GM03348 (cell line): ENCODE measurements around the gene LAMC3.

Source experiments
- DNase-seq: peaks from one replicate; pipeline ENCODE4 v3.0.0; 2012; ENCODE audit warnings: low spot score

LAMC3 gene

GRCh38 chr9:131046581-131047202 lies 37.7 kb downstream of the LAMC3 start:
- peak; percentile 93 for DNase-seq

- no peak for DNase-seq
These were observed 39.4 kb downstream of the LAMC3 start for GRCh38 chr9:131048332-131048731.

GRCh38 chr9:131048820-131049219 lies 39.8 kb downstream of the LAMC3 start:
- DNase-seq: no peak

- no peak for DNase-seq
These were observed 41.1 kb downstream of the LAMC3 start for GRCh38 chr9:131049829-131050715.

GRCh38 chr9:131050831-131051230 lies 41.9 kb downstream of the LAMC3 start:
- no peak for DNase-seq

DNA sequence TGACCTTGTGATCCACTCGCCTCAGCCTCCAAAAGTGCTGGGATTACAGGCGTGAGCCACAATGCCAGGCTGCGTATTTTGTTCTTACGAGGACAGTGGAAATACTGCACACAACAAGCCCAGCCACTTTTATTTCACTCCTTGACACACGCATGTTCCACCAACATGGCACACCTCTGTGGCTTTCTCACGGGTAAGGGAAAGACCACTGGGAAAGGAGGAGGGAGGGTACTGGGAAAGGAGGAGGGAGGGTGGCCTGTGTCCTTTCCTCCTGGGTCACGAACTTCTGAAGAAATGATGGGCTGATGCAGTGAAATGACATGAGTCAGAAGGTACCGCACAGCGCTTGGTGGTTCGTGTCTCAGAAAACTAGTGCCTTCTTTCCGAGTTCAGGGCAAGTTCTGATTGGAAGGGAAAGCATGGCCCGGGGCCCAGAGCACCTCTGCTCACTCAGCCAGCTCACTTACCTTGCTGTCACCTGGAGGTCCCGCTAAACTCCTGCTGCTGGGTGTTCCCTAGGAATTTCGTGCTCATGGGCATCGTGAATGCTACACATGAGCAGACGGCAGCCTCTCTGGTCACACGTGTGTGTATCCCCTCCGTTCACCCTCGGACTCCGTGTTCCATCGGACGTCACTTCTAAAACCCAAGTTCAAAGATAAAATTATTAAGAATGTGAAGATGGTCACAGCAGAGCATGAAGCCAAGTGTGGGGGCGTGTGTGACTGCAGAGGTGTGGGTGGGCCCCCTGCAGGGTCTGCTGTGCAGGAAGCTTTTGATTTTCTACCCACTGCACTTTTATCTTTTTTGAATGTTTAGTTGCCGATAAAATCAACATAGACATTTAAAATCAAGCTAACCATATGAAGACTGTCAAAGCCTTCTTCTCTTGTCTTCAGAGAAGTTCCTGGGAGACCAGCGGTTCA lies 42.9 kb downstream of the LAMC3 start:
- DNase-seq: no peak

DNA sequence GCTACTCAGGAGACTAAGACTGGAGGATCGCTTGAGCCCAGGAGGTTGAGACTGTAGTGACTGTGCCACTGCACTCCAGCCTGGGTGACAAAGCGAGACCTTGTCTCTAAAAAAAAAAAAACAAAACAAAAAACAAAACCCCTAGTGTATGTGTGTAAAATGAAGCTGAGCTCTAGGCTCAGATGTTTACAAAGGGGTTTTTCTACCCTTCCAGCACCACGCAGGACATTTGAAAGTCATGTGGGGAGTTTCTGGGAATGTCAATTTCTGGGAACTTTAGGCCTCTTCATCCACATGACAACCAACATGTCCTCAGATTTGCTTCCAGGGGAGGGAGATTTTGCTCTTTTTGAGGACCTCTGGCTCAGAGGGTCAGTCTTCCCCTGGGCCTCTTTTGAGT lies 44.9 kb downstream of the LAMC3 start:
- DNase-seq: no peak

- no peak for DNase-seq
These were observed 48.0 kb downstream of the LAMC3 start for GRCh38 chr9:131056781-131057506.

GRCh38 chr9:131060900-131061630 lies 52.1 kb downstream of the LAMC3 start:
- DNase-seq: no peak

- no peak for DNase-seq
These were observed 54.0 kb downstream of the LAMC3 start for GRCh38 chr9:131062969-131063368.

DNA sequence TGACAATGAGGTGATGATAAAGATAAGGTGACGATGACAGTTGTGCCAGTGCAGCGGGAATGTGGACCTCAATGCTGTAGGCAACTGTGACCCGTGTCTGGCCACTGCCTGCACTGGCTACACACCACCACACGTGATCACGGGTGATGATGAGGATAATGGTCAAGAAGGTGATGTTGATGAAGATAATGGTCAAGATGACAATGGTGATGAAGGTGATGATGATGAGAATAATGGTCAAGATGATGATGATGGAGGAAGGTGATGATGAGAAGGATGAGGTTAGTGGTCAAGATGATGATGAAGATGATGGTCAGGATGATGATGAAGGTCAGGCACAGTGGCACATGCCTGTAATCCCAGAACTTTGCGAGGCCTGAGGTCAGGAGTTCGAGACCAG lies 56.6 kb downstream of the LAMC3 start:
- DNase-seq: no peak

- DNase-seq: no peak
These were observed 58.7 kb downstream of the LAMC3 start for GRCh38 chr9:131067625-131068024.

- no peak for DNase-seq
These were observed 59.3 kb downstream of the LAMC3 start for GRCh38 chr9:131068076-131068816.

DNA sequence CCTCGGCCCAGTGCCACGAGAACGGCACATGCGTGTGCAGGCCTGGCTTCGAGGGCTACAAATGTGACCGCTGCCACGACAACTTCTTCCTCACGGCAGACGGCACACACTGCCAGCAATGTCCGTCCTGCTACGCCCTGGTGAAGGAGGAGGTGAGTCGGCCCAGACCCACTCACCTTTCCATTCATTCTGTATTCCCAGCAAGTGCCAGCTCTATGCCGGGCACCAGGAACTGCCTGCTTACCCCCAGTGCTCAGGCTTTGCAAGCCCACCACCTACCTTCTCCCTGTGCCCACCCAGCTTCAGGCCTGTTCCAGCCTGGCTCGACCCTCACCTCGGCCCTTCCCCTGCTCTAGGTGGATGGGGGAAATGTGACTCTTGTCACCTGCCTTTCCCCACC lies 60.7 kb downstream of the LAMC3 start:
- DNase-seq: no peak

GRCh38 chr9:131072107-131072870 lies 63.3 kb downstream of the LAMC3 start:
- DNase-seq: no peak

- DNase-seq: no peak
These were observed 63.9 kb downstream of the LAMC3 start for GRCh38 chr9:131072871-131073237.

DNA sequence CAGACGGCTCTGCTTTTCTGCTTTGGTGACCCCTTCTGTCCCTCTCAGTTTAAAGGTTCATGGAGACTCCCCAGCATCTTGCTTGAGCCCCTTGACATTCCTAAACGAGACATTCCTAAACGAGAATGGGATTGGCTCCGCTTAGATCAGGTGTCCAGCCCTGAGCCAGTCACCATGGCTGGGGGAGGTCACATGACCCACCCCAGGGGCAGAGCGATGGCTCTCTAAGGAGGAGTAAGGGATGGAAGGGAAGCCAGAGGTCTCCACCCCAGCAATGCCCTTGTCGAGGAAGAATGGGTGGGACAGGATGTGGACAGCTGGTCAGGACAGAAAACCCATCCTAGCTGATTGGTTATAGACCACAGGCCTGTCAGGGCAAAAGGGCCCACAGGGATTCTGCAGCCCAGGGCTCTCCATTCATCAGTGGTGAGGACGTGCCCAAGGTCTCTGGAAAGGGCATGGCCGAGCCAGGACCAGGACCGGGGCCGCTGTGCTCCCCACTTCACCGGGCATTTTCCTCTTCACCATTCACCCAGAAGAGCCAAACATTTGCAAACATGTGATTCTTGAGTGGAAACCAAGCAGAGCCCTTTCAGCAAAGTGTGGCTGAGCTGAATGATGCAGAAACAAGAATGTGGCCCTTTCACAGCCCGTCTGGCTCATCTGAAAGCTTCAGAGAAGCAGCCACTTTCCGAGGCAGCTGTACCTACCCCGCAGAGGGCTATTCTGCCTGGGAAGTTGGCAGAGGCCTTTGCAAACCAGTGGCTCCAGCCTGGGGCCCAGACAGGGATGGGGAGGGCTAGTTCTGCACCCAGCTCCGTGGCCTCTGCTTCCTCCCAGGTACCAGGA lies 67.6 kb downstream of the LAMC3 start:
- no peak for DNase-seq

GRCh38 chr9:131078427-131079366 lies 69.7 kb downstream of the LAMC3 start:
- no peak for DNase-seq
